Mesenteric fat pad (tissue), 1 donor: ENCODE results near the gene MYRF. TPM values are rescaled to one million over a fixed set of nuclear protein-coding genes. Genes with fewer than 3 reads are reported as not detected.

Experiments used
- DNase-seq: peaks from one replicate; pipeline ENCODE4 v3.0.0-alpha.2; 2020; ENCODE audit warnings: low spot score
- total RNA-seq: library from RNA; stranded (reverse); fragmentation: NEBNext Ultra II Directional; extraction: Animal tissue kit (Norgen Biotek cat#: 25700); gene quantifications from one replicate; pipeline ENCODE4 v1.2.1, GENCODE V29; 2021
- donor health status: DM: yes; HTN: yes; CAD: no.

Gene MYRF
- total RNA-seq, 1 donor from 2014 or later: 0.42 TPM

DNA sequence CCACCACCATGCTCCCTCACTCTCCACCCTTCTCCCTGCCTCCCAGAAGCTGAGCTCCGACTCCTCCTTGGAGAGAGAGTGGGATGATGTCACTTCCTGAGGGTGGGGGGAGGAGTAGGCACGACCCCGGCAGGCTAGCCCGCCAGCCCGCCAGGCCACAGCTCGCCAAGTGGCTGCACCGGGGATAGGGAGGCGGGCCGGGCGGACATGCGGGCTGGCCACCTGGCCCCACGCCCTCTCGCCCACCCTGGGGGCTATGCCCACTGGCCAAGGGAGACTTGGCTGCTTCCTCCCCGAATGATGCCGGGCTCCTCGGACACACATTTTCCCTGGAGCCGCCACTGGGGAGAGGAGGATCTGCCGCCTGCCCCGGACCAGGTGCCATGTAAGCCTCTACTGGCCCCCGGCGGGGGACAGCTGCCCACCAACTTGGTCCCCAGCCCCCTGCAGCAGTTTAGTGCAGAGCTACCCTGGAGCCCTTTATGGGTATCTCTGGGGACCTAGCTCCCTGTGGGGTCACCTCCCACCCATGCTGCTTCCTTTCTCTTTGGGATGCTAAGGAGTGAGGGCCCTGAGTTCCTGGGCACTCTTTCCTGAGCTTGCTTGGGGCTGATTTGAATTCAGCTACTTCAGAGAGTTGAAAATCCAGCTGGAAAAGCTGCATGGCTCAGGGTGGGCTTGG is 33.7 kb upstream of the MYRF start:
- DNase-seq: no peak

- no peak for DNase-seq
Observed at GRCh38 chr11:61719978-61720377, 32.5 kb upstream of the MYRF start.

- DNase-seq: no peak
Observed at GRCh38 chr11:61720597-61720996, 31.8 kb upstream of the MYRF start.

DNA sequence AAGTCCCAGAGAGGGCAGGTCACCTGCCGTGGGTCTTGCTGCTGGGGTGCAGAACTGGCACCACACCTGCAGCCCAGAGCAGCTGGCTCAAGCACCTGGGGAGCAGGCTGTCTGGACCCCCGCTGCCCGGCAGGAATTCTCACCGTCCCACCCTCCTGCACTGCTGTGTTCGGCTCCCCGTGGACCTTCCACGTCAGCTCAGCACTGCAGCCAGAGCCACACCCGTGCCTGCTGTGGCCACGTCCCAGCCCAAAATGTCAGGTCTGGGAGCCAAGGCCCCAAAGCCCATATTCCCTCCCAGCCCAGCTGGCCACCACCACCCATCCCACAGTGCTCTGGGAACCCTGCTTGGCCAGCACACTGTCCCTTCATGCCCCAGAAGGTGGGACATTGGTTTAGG is 28.0 kb upstream of the MYRF start:
- no peak for DNase-seq

DNA sequence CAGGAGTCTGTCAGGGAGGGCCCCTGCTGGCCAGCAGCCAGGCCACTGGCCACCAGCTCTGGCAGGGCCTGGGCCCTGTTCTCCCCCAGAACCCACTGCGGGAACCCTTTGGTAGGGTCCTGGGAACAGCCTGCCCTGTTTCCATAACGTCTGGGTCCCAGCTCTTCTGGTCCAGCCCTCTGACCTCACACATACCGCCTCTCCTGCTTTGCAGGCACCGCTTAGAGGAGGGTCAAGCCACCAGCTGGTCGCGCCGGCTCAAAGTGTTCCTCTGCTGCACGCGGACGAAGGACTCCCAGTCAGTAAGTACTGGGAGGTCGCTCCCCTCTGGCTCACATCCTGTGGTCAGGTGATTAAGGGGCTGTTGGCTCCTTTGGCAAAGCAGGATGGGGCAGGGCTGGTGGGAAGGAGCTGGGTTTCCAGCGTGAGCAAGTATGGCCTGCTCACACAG is 26.6 kb upstream of the MYRF start:
- DNase-seq: no peak

GRCh38 chr11:61726775-61727174 is 25.7 kb upstream of the MYRF start:
- no peak for DNase-seq

- DNase-seq: no peak
Observed at GRCh38 chr11:61727401-61727811, 25.0 kb upstream of the MYRF start.

- DNase-seq: no peak
Observed at GRCh38 chr11:61728066-61728939, 24.1 kb upstream of the MYRF start.

DNA sequence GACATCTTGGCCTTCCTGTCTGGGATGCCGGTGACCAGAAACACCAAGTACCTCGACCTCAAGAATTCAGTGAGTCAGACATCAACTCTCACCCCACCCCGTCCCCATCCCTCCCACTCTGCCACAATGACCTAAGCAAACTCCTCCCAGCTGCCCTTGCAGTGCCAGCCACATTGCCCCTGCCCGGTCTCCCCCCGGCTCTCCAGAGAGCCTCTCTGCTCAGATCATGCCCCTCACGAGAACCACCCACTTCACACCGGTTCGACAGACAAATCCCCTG is 23.6 kb upstream of the MYRF start:
- DNase-seq: no peak

DNA sequence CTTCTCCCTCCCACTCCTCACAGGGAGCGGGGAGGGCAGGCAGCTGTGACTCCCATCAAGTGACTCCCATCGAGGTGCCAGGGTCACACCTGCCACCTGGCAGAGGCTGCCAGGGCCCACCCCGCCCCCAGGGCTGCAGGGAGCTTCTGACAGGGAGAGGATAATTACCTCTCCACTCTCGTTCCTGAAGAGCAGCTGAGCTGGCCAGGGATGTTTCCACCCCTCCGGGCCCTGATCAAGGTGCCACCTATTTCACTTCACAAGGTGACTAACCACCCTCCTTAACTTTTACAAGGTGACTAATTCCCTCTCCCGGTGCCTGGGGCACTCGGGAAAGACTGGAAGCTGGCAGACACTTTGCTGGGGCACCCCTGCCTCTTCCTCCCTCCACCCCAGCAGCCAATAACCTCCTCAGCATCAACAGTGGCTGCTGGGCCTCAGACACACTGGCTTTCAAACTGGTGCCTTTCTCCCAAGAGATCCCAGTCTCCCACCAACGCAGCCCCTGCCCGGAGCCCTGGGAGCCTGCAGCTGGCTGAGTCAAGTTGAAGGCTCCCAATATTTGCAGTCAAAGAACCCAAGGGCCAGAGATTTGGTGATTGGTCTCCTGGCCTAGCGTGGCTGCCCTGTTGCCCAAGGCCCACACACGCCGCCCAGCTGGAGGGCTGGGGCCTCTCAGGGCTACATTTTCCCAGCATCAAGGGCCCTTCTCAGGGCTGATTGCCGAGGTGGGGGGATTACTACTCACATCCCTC is 22.0 kb upstream of the MYRF start:
- no peak for DNase-seq

DNA sequence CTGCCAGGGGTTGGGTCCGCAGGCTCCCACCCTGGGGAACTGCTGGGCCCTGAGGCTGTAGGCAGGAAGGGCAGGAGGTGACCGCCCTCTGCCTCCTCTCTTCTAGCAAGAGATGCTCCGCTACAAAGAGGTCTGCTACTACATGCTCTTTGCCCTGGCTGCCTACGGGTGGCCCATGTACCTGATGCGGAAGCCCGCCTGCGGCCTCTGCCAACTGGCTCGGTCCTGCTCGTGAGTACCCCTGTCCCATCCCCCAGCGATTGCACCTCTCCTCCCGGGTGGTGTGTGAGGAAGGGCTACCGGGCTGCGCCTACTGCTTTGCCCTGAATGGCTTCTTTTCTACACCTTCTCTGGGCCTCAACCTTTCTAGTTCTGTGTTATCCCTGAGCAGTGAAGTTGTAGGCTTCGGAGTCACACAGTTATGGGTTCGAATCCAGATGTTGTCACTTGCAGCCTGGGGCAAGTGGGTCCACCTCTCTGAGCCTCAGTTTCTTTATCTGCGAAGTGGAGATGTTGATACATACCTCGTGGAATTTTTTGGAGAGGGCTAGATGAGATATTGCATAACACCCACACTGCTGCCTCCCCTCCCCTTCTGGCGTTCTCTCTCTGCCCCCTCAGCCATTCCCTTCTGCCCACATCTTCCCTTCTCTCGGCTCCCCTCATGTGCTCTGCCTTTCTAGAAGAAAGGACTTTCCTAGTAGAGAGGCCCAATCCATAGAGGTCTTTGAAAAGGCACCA is 21.1 kb upstream of the MYRF start:
- DNase-seq: no peak

DNA sequence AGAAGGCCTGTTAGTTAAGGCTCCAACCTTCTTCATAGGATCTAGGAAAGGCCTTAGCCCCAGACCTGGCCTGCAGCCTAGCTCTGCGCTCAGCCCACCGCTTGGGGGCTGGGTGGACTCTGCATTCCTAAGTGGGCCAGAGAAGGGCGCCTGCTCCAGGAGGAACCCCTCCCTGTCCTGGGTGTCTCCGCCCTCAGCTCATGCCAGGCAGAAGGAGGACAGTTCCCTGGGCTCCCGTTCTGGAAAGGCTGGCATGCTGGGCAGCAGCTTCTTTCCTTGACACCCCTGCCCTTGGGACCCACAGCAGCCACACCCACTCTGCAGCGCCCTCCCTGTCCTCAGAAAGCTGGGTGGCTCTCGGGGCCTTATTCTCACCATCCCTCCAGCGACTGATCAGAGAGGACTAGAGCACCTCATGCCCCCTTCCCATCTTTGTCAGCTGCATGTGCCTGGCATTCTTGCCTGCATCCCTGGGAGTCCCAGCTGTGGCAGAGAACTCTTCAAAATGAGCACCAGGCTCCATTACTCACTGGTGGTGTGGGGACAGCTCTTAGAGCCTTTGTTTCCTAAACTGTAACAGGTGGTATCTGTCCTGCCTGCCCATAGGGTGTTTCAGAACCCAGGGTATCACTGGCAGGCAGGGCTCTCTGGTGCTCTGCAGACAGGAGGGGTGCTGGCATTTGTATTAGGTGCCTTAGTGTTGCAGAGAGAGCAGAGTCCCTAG is 20.3 kb upstream of the MYRF start:
- no peak for DNase-seq

- no peak for DNase-seq
Observed at GRCh38 chr11:61732705-61733104, 19.7 kb upstream of the MYRF start.

- DNase-seq: peak; percentile 92
Observed at GRCh38 chr11:61733120-61733978, 19.1 kb upstream of the MYRF start.

DNA sequence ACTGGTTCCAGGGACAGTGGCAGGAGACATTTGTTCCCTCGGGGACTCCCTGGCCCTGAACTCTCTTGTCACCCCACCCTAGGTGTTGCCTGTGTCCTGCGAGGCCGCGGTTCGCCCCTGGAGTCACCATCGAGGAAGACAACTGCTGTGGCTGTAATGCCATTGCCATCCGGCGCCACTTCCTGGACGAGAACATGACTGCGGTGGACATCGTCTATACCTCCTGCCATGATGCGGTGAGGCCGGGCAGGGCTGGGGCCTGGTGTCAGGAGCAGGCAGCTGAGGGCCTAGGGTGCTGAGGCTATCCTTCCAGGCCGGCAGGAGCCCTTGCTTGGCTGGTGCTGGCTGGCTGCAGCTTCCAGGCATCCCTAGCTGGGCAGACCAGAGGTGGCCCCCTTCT is 17.7 kb upstream of the MYRF start:
- DNase-seq: no peak

DNA sequence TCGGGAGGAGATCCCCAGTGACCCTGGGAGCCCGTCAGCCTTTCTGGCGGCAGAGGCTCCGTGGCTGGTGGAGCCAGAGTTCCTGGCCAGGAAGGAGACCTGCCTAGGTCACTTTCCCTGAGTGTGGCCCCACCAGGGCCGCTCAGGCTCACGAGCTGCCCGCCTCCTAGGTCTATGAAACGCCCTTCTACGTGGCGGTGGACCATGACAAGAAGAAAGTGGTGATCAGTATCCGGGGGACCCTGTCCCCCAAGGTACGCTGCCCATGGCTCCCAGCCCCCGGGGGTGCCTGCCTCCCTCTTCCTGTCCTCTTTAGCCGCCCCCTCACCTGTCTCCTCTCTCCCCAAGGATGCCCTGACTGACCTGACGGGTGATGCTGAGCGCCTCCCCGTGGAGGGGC is 17.0 kb upstream of the MYRF start:
- DNase-seq: no peak

DNA sequence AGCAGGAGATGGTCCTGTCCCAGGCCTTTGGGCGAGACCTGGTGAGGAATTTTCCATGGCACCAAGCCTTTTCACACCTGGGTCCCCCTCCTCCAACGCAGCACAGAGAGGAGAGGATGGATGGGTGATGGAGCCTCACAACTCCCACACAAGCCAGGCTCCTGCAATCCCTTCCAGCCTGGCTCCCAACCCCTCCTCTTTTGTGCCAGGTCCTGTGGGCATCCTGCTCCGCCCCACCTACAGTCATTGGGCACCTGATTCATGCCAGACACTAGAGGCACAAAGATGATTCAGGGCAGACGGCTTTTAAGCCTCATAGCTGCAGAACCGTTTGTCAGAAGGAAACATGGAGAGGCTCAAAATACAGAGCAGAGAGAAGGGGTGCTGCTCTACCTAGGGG is 16.1 kb upstream of the MYRF start:
- no peak for DNase-seq

DNA sequence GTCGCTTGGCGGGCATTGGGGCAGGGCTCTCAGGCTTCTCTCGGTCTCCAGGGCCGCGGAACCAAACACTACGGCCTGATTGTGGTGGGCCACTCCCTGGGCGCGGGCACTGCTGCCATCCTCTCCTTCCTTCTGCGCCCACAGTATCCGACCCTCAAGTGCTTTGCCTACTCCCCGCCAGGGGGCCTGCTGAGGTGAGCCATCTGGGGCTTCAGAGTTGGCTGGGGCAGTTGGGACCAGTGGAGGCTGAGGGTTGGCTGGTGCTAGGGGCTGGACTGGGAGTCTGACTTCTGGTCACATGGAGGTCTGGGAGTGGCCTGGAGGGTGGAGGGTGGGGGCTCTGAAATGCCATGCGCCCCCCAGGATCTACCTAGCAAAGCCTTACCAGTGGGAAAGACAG is 15.3 kb upstream of the MYRF start:
- DNase-seq: no peak

DNA sequence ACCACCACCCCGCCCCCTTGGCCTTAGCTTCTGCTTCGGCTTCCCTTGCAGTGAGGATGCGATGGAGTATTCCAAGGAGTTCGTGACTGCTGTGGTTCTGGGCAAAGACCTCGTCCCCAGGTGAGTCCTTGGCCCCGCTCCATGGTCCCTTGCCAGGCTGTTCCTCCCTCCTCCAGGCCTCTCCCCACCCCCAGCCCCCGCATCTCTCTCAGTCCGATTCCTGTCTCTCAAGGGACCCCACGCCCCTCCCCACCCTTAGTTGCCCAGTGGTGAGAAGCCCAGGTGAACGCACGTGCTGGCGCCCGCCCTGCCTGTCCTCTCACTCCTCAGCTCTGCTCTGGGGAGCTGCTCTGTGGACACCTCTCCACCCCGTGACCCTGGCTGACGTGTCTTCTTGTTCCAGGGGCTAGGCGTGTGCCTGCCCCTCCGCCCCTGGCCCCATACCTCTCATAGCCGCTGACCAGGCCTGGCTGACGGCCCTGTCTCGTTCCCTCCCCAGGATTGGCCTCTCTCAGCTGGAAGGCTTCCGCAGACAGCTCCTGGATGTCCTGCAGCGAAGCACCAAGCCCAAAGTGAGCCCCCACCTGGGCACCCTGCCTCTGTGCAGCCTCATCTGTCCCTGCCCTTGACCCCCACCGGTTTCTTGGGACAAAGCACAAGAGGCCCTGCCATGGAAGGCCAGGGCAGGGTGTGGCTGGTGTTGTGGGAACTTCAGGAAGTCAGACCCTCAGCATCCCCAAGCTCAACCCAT is 14.6 kb upstream of the MYRF start:
- DNase-seq: no peak
